ENCODE results near the gene CLDN19.

DNA sequence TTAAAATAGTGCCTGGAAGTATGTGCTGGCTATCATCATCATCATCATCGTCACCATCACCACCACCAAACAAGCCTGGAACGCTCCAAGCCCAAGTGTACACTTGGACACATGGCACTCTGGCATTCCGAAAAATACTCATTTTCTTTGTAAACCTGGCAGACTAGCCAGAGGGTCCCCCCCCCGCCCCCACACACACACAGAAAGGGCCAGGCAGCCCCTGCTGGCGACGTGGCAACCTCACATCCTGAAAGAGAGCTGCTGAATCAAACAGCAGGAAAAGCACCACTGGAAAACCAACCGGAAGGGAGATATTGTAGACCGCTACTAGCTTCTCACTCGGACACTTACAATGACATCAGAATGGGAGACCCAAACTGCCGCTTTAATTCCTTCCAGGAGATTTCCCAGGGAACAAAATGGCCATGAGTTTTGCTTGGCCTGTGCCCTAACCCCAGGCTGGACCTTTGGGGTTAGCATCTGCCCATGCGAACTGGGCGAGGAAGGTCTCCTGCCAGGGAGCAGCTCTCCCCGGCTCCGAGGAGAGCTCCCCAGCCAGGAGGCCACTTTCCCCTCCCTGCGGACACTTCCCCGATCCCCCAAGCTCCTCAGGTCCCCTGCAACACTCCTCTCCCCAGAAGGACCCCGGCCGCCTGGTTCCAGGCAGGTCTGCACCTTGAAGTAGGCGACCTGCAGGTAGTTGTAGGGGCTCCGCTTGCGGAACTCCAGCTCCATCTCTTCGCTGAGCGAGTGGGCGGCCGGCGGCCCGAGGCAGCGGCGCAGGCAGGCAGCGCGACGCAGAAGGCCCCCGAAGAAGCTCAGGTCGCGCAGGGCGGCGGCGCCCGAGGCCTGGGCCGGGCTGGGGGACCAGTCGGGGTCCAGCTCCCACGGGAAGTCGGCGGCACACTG, 26.1 kb upstream of the CLDN19 start:
- TF ChIP-seq CSRNP3 (CRISPR knock-in tag; IDR thresholded peaks at IDR 0.05) (no peak), RARB (CRISPR knock-in tag; IDR thresholded peaks at IDR 0.05) (no peak), TSHZ2 (CRISPR knock-in tag; IDR thresholded peaks at IDR 0.05) (no peak), PATZ1 (CRISPR knock-in tag; IDR thresholded peaks at IDR 0.05; ENCODE audit: borderline replicate concordance) (peak; percentile 75; the same call in 1 of the 2 replicates), ARNTL (CRISPR knock-in tag; IDR thresholded peaks at IDR 0.05; ENCODE audit: borderline replicate concordance, low read depth) (no peak), TOX (CRISPR knock-in tag; IDR thresholded peaks at IDR 0.05; ENCODE audit: borderline replicate concordance) (no peak), ZNF8 (CRISPR knock-in tag; IDR thresholded peaks at IDR 0.05) (no peak), ZNF565 (CRISPR knock-in tag; conservative IDR thresholded peaks at IDR 0.05; ENCODE audit: low read depth) (no peak)
- TF ChIP-seq, protein P1, sequence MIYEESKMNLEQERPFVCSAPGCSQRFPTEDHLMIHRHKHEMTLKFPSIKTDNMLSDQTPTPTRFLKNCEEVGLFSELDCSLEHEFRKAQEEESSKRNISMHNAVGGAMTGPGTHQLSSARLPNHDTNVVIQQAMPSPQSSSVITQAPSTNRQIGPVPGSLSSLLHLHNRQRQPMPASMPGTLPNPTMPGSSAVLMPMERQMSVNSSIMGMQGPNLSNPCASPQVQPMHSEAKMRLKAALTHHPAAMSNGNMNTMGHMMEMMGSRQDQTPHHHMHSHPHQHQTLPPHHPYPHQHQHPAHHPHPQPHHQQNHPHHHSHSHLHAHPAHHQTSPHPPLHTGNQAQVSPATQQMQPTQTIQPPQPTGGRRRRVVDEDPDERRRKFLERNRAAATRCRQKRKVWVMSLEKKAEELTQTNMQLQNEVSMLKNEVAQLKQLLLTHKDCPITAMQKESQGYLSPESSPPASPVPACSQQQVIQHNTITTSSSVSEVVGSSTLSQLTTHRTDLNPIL (CRISPR knock-in tag; IDR thresholded peaks at IDR 0.05; ENCODE audit: low read depth) = no peak

Measured in SK-N-SH treated with all-trans-retinoic acid at 6 μM for 48 hours (cell line).